Measurements from ENCODE around the gene BEAN1.

The BEAN1 gene

DNA sequence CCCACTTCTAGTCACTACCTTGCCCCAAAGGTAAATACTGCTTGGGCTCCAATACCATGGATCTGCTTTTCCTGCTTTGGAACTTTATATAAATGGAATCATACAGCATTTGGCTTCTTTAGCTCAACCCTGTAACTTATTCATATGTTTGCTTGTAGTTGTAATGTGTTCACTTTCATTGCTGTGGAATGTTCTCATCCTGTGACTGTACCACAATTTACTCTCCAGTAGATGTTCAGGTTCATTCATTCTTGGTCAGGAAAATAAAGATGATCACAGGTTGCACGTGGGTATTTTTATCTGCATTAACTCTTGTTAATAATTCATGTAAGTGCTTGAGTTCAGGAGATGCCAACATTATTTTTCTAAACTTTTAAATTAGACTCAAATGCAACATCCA lies 6.7 kb upstream of the BEAN1 start:
- H2BK5ac ChIP-seq (ENCODE audit: low read length), result no peak overlapping the region
- no peak overlapping the region for H3K4ac ChIP-seq (ENCODE audit: low read depth, low read length)
- H3K4me1 ChIP-seq (ENCODE audit: control insufficient read depth, low read depth, low read length), result no peaks in the 10 kb centered on the region
- no peak for DNase-seq
- H3K4me2 ChIP-seq (ENCODE audit: low read length), result no peak overlapping the region
- H3K36me3 ChIP-seq (ENCODE audit: control insufficient read depth, insufficient read depth, low read length), result no peaks in the 10 kb centered on the region
- no CpG with 5 or more reads among the region's 1 CpG for WGBS (ENCODE audit: extremely low coverage, insufficient coverage, low lambda C conversion rate)
- H3K56ac ChIP-seq (ENCODE audit: low read length), result no peak overlapping the region
- H4K5ac ChIP-seq (ENCODE audit: low read length), result no peak overlapping the region
- no peak overlapping the region for H3K18ac ChIP-seq (ENCODE audit: low read length)
- no peak overlapping the region for H2AK5ac ChIP-seq (ENCODE audit: low read length)
- H3K9ac ChIP-seq (ENCODE audit: low read length), result no peak overlapping the region
- no peak overlapping the region for H2BK15ac ChIP-seq (replicated peaks; ENCODE audit: low read depth)
- H3K79me1 ChIP-seq (ENCODE audit: low read length), result no peaks in the 10 kb centered on the region
- no peak overlapping the region for H3K23ac ChIP-seq (ENCODE audit: low read length)
- no peak overlapping the region for H3K27ac ChIP-seq (ENCODE audit: low read depth, low read length)
- no peaks in the 10 kb centered on the region for H3K79me2 ChIP-seq (ENCODE audit: control insufficient read depth, insufficient read depth, low read length)
- H3K27me3 ChIP-seq (ENCODE audit: insufficient read depth, low read length, poor library complexity), result peaks cover 8% of the 10 kb centered on the region
- no peak overlapping the region for H3K4me3 ChIP-seq (ENCODE audit: low read length)
- H4K8ac ChIP-seq (ENCODE audit: low read depth, low read length), result no peak overlapping the region
- H2BK120ac ChIP-seq (ENCODE audit: low read depth, low read length), result no peak overlapping the region

DNA sequence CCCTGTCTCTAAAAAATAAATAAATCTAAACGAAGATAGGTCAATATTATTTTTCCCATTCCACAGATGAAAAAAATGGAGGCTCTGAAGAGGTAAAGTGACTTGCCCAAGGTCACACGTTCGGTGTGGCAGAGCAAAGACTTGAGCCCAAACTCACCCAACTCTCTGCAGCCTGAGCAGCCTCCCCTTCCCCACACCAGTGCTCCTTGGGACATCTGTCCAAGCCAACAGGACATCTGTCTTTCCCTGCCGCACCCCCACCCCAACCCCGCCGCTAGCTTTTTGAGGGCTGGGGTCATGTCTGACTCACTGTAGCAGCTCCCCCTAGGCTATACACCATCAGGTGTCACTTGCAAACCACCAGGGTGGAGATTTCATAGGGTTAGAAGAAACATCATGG lies 5.2 kb upstream of the BEAN1 start:
- DNase-seq, result no peak
- Histone ChIP-seq H3K4me3 (ENCODE audit: low read length) (no peak overlapping the region), H3K9ac (ENCODE audit: low read length) (no peak overlapping the region), H3K4ac (ENCODE audit: low read depth, low read length) (no peak overlapping the region), H3K27ac (ENCODE audit: low read depth, low read length) (no peak overlapping the region), H3K27me3 (ENCODE audit: insufficient read depth, low read length, poor library complexity) (peaks cover 20% of the 10 kb centered on the region), H3K79me1 (ENCODE audit: low read length) (no peaks in the 10 kb centered on the region), H3K18ac (ENCODE audit: low read length) (no peak overlapping the region), H2BK120ac (ENCODE audit: low read depth, low read length) (no peak overlapping the region), H2BK15ac (replicated peaks; ENCODE audit: low read depth) (no peak overlapping the region), H3K4me1 (ENCODE audit: control insufficient read depth, low read depth, low read length) (no peaks in the 10 kb centered on the region), H2BK5ac (ENCODE audit: low read length) (no peak overlapping the region), H3K36me3 (ENCODE audit: control insufficient read depth, insufficient read depth, low read length) (no peaks in the 10 kb centered on the region), H4K5ac (ENCODE audit: low read length) (no peak overlapping the region), H2AK5ac (ENCODE audit: low read length) (no peak overlapping the region), H3K79me2 (ENCODE audit: control insufficient read depth, insufficient read depth, low read length) (no peaks in the 10 kb centered on the region), H4K8ac (ENCODE audit: low read depth, low read length) (no peak overlapping the region), H3K23ac (ENCODE audit: low read length) (no peak overlapping the region), H3K56ac (ENCODE audit: low read length) (no peak overlapping the region), H3K4me2 (ENCODE audit: low read length) (no peak overlapping the region)
- WGBS (ENCODE audit: extremely low coverage, insufficient coverage, low lambda C conversion rate), result no CpG with 5 or more reads among the region's 6 CpGs

DNA sequence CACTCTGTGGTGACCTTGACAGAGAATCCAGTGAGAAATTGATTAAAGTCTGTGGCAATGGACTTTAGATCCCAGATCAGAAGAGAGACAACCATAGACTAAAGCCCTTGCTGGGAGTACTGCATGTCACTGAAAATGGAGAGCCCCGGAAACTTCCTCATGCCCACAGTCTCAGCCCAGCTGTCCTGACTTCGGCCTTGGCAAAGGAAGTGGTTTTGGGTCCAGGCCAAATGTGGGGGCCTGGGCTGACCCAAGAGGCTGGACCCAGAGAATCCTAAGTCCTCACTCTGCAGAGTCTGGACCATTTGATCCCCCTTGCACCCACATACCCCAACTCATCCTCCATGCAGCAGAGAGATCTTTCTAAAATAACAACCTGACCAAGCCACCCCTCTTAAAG lies 4.7 kb upstream of the BEAN1 start:
- Histone ChIP-seq H4K5ac (ENCODE audit: low read length) (no peak overlapping the region), H3K27me3 (ENCODE audit: insufficient read depth, low read length, poor library complexity) (peaks cover 20% of the 10 kb centered on the region), H2AK5ac (ENCODE audit: low read length) (no peak overlapping the region), H3K56ac (ENCODE audit: low read length) (no peak overlapping the region), H3K4me1 (ENCODE audit: control insufficient read depth, low read depth, low read length) (no peaks in the 10 kb centered on the region), H3K36me3 (ENCODE audit: control insufficient read depth, insufficient read depth, low read length) (no peaks in the 10 kb centered on the region), H3K9ac (ENCODE audit: low read length) (no peak overlapping the region), H3K23ac (ENCODE audit: low read length) (no peak overlapping the region), H3K4ac (ENCODE audit: low read depth, low read length) (no peak overlapping the region), H3K27ac (ENCODE audit: low read depth, low read length) (no peak overlapping the region), H3K79me1 (ENCODE audit: low read length) (no peaks in the 10 kb centered on the region), H3K4me2 (ENCODE audit: low read length) (no peak overlapping the region), H2BK120ac (ENCODE audit: low read depth, low read length) (no peak overlapping the region), H3K79me2 (ENCODE audit: control insufficient read depth, insufficient read depth, low read length) (no peaks in the 10 kb centered on the region), H2BK15ac (replicated peaks; ENCODE audit: low read depth) (no peak overlapping the region), H3K4me3 (ENCODE audit: low read length) (no peak overlapping the region), H3K18ac (ENCODE audit: low read length) (no peak overlapping the region), H4K8ac (ENCODE audit: low read depth, low read length) (no peak overlapping the region), H2BK5ac (ENCODE audit: low read length) (no peak overlapping the region)
- no peak for DNase-seq
- WGBS (ENCODE audit: extremely low coverage, insufficient coverage, low lambda C conversion rate), result no CpG with 5 or more reads among the region's 2 CpGs

DNA sequence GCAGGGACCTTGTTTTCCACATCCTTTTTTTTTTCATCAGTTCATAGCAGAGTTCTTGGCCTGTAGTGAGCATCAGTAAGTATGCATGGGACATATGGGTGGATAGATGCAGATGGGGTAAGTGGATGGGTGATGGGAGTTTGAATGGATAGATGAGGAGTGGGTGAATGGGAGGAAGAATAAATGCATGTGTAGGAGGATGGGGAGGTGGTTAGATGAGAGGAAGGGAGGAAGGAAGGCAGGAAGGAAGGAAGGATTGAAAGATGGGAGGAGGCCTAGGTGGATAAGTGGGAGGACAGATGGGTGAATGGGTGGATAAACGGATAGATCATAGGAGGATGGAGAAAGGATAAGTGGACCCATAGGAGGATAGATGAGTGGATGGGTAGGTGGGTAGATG lies 3.9 kb upstream of the BEAN1 start:
- no CpG with 5 or more reads among the region's 1 CpG for WGBS (ENCODE audit: extremely low coverage, insufficient coverage, low lambda C conversion rate)
- H3K4me3 ChIP-seq (ENCODE audit: low read length), result no peak overlapping the region
- no peaks in the 10 kb centered on the region for H3K79me2 ChIP-seq (ENCODE audit: control insufficient read depth, insufficient read depth, low read length)
- H4K5ac ChIP-seq (ENCODE audit: low read length), result no peak overlapping the region
- H3K9ac ChIP-seq (ENCODE audit: low read length), result no peak overlapping the region
- H2BK5ac ChIP-seq (ENCODE audit: low read length), result no peak overlapping the region
- no peaks in the 10 kb centered on the region for H3K36me3 ChIP-seq (ENCODE audit: control insufficient read depth, insufficient read depth, low read length)
- no peaks in the 10 kb centered on the region for H3K4me1 ChIP-seq (ENCODE audit: control insufficient read depth, low read depth, low read length)
- H3K56ac ChIP-seq (ENCODE audit: low read length), result no peak overlapping the region
- no peaks in the 10 kb centered on the region for H3K79me1 ChIP-seq (ENCODE audit: low read length)
- no peak overlapping the region for H2AK5ac ChIP-seq (ENCODE audit: low read length)
- H3K18ac ChIP-seq (ENCODE audit: low read length), result no peak overlapping the region
- no peak overlapping the region for H4K8ac ChIP-seq (ENCODE audit: low read depth, low read length)
- no peak overlapping the region for H2BK15ac ChIP-seq (replicated peaks; ENCODE audit: low read depth)
- DNase-seq, result no peak
- H3K23ac ChIP-seq (ENCODE audit: low read length), result no peak overlapping the region
- H2BK120ac ChIP-seq (ENCODE audit: low read depth, low read length), result no peak overlapping the region
- H3K4ac ChIP-seq (ENCODE audit: low read depth, low read length), result no peak overlapping the region
- peaks cover 25% of the 10 kb centered on the region for H3K27me3 ChIP-seq (ENCODE audit: insufficient read depth, low read length, poor library complexity)
- H3K4me2 ChIP-seq (ENCODE audit: low read length), result no peak overlapping the region
- H3K27ac ChIP-seq (ENCODE audit: low read depth, low read length), result no peak overlapping the region

DNA sequence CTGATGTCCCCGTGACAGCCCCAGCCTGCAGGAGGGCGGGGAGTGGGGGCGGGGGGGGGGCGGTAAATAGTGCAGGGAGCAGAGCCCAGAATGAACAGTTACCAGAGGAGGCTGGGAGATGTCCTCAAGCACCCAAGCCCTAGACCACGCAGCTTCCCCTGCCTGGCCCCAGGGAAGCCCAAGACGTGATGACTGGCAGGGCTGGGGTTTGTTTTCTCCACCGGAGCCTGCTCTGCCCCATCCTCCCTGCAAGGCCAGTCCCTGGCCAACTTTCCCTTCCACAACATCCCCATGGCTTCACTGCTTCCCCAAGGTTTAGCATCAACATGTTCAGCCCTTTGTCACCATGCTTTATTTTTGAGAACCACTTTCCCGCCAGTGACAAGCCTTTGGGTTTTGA lies 1.4 kb upstream of the BEAN1 start:
- no peak overlapping the region for H3K4me3 ChIP-seq (ENCODE audit: low read length)
- no CpG with 5 or more reads among the region's 8 CpGs for WGBS (ENCODE audit: extremely low coverage, insufficient coverage, low lambda C conversion rate)
- no peak for DNase-seq
- H2AK5ac ChIP-seq (ENCODE audit: low read length), result no peak overlapping the region
- no peak overlapping the region for H3K4me2 ChIP-seq (ENCODE audit: low read length)
- H3K79me2 ChIP-seq (ENCODE audit: control insufficient read depth, insufficient read depth, low read length), result no peaks in the 10 kb centered on the region
- no peak overlapping the region for H2BK5ac ChIP-seq (ENCODE audit: low read length)
- peaks cover 42% of the 10 kb centered on the region for H3K27me3 ChIP-seq (ENCODE audit: insufficient read depth, low read length, poor library complexity)
- no peak overlapping the region for H3K18ac ChIP-seq (ENCODE audit: low read length)
- no peaks in the 10 kb centered on the region for H3K79me1 ChIP-seq (ENCODE audit: low read length)
- H3K9ac ChIP-seq (ENCODE audit: low read length), result no peak overlapping the region
- H3K56ac ChIP-seq (ENCODE audit: low read length), result no peak overlapping the region
- peak overlapping the region; percentile 96 for H3K23ac ChIP-seq (ENCODE audit: low read length)
- H2BK15ac ChIP-seq (replicated peaks; ENCODE audit: low read depth), result no peak overlapping the region
- no peaks in the 10 kb centered on the region for H3K4me1 ChIP-seq (ENCODE audit: control insufficient read depth, low read depth, low read length)
- no peak overlapping the region for H2BK120ac ChIP-seq (ENCODE audit: low read depth, low read length)
- no peak overlapping the region for H3K4ac ChIP-seq (ENCODE audit: low read depth, low read length)
- no peak overlapping the region for H4K8ac ChIP-seq (ENCODE audit: low read depth, low read length)
- no peak overlapping the region for H3K27ac ChIP-seq (ENCODE audit: low read depth, low read length)
- H4K5ac ChIP-seq (ENCODE audit: low read length), result no peak overlapping the region
- no peaks in the 10 kb centered on the region for H3K36me3 ChIP-seq (ENCODE audit: control insufficient read depth, insufficient read depth, low read length)

DNA sequence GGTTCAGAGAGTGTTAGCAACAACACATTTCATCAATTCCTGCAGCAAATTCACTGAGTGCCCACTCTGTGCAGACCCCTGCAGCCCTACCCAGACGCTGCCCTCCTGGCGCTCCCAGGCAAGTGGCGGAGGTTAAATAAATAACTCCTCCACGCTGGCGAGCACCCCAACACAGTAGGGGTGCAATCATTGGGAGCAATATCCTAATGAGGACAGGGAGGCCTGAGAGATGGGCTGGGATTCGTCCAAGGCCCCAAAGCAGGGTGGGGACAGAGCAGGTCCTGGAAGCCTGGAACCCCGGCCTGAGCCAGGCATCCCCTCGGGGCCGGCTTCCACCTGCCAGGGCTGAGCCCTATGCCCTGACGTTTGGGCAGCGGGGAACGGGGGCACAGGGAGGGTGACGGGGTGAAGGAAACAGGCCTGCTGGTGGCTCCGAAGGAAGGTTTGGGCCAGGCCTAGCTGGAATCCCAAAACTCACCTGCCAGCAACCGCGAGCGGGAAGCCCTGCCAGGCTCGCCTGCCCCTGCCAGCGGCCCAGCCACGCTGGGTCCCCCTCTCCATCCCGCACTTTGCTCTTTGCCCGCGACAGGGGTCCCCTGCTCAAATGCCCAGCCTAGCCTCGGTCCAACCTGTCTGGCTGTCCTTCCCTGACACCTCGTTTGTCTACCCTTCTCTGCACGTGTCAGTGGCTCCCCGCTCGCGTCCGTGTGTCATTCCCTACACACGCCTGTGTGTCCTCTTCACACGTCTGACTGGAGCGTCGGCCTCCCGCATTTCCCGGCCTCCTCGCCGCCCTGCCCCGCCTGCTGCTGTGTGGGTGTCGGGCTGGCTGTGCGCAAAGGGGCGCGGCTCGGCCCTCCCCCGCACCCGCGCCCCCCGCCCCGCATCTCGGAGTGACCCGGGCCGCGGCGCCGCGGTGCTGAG lies 721 bp upstream of the BEAN1 start:
- Histone ChIP-seq H3K27ac (ENCODE audit: low read depth, low read length) (no peak overlapping the region), H3K79me2 (ENCODE audit: control insufficient read depth, insufficient read depth, low read length) (no peaks in the 10 kb centered on the region), H2BK120ac (ENCODE audit: low read depth, low read length) (no peak overlapping the region), H3K18ac (ENCODE audit: low read length) (no peak overlapping the region), H3K4me2 (ENCODE audit: low read length) (peak overlapping the region; percentile 34), H2BK15ac (replicated peaks; ENCODE audit: low read depth) (no peak overlapping the region), H3K36me3 (ENCODE audit: control insufficient read depth, insufficient read depth, low read length) (no peaks in the 10 kb centered on the region), H3K4me3 (ENCODE audit: low read length) (no peak overlapping the region), H3K27me3 (ENCODE audit: insufficient read depth, low read length, poor library complexity) (peaks cover 42% of the 10 kb centered on the region), H4K8ac (ENCODE audit: low read depth, low read length) (no peak overlapping the region), H2BK5ac (ENCODE audit: low read length) (no peak overlapping the region), H3K9ac (ENCODE audit: low read length) (peak overlapping the region; percentile 34), H3K56ac (ENCODE audit: low read length) (no peak overlapping the region), H3K4me1 (ENCODE audit: control insufficient read depth, low read depth, low read length) (no peaks in the 10 kb centered on the region), H4K5ac (ENCODE audit: low read length) (no peak overlapping the region), H2AK5ac (ENCODE audit: low read length) (no peak overlapping the region), H3K4ac (ENCODE audit: low read depth, low read length) (no peak overlapping the region), H3K79me1 (ENCODE audit: low read length) (no peaks in the 10 kb centered on the region), H3K23ac (ENCODE audit: low read length) (peak overlapping the region; percentile 96)
- no peak for DNase-seq
- WGBS (ENCODE audit: extremely low coverage, insufficient coverage, low lambda C conversion rate), result no CpG with 5 or more reads among the region's 56 CpGs

Measured in mesendoderm (in vitro differentiated cells).